Type B pancreatic cell (in vitro differentiated cells): ENCODE results near the gene SERAC1. TPM values are rescaled to one million over a fixed set of nuclear protein-coding genes. Genes with fewer than 3 reads are reported as not detected.
"Not testable (repeated sequence)": the region's sequence is repeated elsewhere in the genome, so short reads cannot be mapped to it uniquely, and the experiment has no call there.

Experiments
- DNase-seq: peaks from one replicate; pipeline ENCODE4 v3.0.0; 2021; ENCODE audit warnings: mixed read lengths; ENCODE audit not compliant: unreplicated experiment; ENCODE audit errors: extremely low spot score
- H3K27ac Mint-ChIP-seq: 2 replicates; pipeline ENCODE4 v1.8.0; 2021; ENCODE audit warnings: mild to moderate bottlenecking, mixed read lengths
- H3K27me3 Mint-ChIP-seq: 2 replicates; pipeline ENCODE4 v1.8.0; 2021; ENCODE audit warnings: mixed read lengths
- H3K36me3 Mint-ChIP-seq: 2 replicates; pipeline ENCODE4 v1.8.0; 2021; ENCODE audit warnings: mixed read lengths
- H3K4me1 Mint-ChIP-seq: one replicate; pipeline ENCODE4 v1.8.0; 2021; ENCODE audit warnings: mixed read lengths; ENCODE audit not compliant: unreplicated experiment
- H3K4me3 Mint-ChIP-seq: 2 replicates; pipeline ENCODE4 v1.8.0; 2021; ENCODE audit warnings: mild to moderate bottlenecking, mixed read lengths
- H3K9me3 Mint-ChIP-seq: 2 replicates; pipeline ENCODE4 v1.8.0; 2021; ENCODE audit warnings: mixed read lengths
- long read RNA-seq: library from polyadenylated mRNA; unstranded; transcript quantifications from one replicate; pipeline ENCODE4 v2.0.0, GENCODE V29; 2020
- total RNA-seq: library from RNA; stranded (reverse); gene quantifications from 2 replicates; pipeline ENCODE4 v1.2.1, GENCODE V29; 2021; ENCODE audit warnings: low replicate concordance
- TF ChIP-seq, protein P1 (sequence below): fragments of 200-600 bp; sonication (generic); conservative IDR thresholded peaks from 2 replicates; pipeline ENCODE4 v1.5.0; 2021; ENCODE audit warnings: antibody characterized with exemption, mild to moderate bottlenecking

SERAC1 gene
- 11.2 and 12.4 TPM in 2 replicates for total RNA-seq
- long read RNA-seq, transcript SERAC1-202 (17 exons, 3,940 nt), result major isoform, 11 of 25 reads
- long read RNA-seq, partial matches to known transcripts, result 8 of 25 reads
- long read RNA-seq, other reads (novel, unspliced or antisense), result 2 of 25 reads

GRCh38 chr6:158168040-158168289 lies at the start of gene SERAC1:
TSS of gene SERAC1 (minus strand) at chr6:158168262. CDS start at chr6:158158363, 9,899 bp downstream.
- Mint-ChIP-seq H3K4me1 (peaks cover 18% of the 10 kb centered on the region), H3K9me3 (no peaks in the 10 kb centered on the region), H3K36me3 (peaks cover 12% of the 10 kb centered on the region), H3K27me3 (no peaks in the 10 kb centered on the region), H3K27ac (peak within 1 kb of the TSS; percentile 93), H3K4me3 (peak within 1 kb of the TSS; percentile 95)
- no peak for DNase-seq
- TF ChIP-seq, protein P1, sequence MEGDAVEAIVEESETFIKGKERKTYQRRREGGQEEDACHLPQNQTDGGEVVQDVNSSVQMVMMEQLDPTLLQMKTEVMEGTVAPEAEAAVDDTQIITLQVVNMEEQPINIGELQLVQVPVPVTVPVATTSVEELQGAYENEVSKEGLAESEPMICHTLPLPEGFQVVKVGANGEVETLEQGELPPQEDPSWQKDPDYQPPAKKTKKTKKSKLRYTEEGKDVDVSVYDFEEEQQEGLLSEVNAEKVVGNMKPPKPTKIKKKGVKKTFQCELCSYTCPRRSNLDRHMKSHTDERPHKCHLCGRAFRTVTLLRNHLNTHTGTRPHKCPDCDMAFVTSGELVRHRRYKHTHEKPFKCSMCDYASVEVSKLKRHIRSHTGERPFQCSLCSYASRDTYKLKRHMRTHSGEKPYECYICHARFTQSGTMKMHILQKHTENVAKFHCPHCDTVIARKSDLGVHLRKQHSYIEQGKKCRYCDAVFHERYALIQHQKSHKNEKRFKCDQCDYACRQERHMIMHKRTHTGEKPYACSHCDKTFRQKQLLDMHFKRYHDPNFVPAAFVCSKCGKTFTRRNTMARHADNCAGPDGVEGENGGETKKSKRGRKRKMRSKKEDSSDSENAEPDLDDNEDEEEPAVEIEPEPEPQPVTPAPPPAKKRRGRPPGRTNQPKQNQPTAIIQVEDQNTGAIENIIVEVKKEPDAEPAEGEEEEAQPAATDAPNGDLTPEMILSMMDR, result no peak

- Mint-ChIP-seq H3K36me3 (no peaks in the 10 kb centered on the region), H3K9me3 (no peaks in the 10 kb centered on the region), H3K4me3 (no peak overlapping the region), H3K27ac (no peak overlapping the region), H3K4me1 (peaks cover under 1% of the 10 kb centered on the region), H3K27me3 (no peaks in the 10 kb centered on the region)
- TF ChIP-seq, protein P1, result peak; percentile 81
- DNase-seq, result no peak
Measured at GRCh38 chr6:158213925-158214674, 46.0 kb upstream of the SERAC1 start.

DNA sequence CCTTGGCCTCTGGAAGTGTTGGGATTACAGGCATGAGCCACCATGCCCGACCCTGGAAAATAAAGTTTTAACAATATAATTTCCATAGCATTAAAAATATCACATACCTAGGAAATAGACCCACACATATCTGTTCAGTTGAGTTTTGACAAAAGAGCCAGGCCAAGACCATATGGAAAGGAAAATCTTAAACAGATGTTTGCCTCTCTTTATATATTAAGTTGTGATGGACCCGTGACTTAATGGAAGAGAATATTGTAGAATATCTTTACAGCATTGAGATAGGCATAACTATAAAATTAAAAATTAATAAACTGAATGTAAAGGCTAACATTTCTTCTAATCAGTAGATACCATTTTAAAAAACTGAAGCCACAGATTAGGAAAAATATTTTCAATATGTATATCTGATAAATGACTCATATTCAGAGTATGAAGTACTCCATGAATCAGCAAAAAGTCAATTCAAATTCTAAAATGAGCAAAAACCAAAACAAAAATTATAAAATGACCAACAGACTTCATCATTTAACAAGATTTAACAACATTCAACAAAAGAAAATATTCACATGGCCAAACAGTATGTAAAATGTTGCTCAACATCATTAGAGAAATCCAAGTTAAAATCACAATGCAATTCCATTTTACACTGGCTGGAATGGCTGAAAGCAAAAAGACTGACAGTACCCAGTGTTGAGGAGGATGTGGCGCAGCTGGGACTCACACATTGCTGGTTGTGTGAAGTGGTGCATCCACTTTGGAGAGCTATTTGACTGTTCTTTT lies 43.4 kb upstream of the SERAC1 start:
- TF ChIP-seq, protein P1, result no peak
- Mint-ChIP-seq H3K27me3 (no peaks in the 10 kb centered on the region), H3K36me3 (no peaks in the 10 kb centered on the region), H3K4me1 (peaks cover 4% of the 10 kb centered on the region), H3K9me3 (no peaks in the 10 kb centered on the region), H3K4me3 (no peak overlapping the region), H3K27ac (no peak overlapping the region)
- DNase-seq, result no peak

DNA sequence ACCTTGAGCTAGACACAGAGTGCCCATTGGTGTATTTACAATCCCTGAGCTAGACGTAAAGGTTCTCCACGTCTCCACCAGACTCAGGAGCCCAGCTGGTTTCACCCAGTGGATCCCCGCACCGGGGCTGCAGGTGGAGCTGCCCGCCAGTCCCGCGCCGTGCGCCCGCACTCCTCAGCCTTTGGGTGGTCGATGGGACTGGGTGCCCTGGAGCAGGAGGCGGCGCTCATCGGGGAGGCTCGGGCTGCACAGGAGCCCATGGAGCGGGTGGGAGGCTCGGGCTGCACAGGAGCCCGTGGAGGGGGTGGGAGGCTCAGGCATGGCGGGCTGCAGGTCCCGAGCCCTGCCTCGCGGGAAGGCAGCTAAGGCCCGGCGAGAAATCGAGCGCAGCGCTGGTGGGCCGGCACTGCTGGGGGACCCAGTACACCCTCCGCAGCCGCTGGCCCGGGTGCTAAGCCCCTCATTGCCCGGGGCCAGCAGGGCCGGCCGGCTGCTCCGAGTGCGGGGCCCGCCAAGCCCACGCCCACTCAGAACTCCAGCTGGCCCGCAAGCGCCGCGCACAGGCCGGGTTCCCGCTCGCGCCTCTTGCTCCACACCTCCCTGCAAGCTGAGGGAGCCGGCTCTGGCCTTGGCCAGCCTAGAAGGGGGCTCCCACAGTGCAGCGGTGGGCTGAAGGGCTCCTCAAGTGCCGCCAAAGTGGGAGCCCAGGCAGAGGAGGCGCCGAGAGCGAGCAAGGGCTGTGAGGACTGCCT lies 41.7 kb upstream of the SERAC1 start:
- H3K27ac Mint-ChIP-seq, DNase-seq, H3K27me3 Mint-ChIP-seq, H3K9me3 Mint-ChIP-seq, H3K4me3 Mint-ChIP-seq, H3K36me3 Mint-ChIP-seq, H3K4me1 Mint-ChIP-seq: not testable (repeated sequence)

DNA sequence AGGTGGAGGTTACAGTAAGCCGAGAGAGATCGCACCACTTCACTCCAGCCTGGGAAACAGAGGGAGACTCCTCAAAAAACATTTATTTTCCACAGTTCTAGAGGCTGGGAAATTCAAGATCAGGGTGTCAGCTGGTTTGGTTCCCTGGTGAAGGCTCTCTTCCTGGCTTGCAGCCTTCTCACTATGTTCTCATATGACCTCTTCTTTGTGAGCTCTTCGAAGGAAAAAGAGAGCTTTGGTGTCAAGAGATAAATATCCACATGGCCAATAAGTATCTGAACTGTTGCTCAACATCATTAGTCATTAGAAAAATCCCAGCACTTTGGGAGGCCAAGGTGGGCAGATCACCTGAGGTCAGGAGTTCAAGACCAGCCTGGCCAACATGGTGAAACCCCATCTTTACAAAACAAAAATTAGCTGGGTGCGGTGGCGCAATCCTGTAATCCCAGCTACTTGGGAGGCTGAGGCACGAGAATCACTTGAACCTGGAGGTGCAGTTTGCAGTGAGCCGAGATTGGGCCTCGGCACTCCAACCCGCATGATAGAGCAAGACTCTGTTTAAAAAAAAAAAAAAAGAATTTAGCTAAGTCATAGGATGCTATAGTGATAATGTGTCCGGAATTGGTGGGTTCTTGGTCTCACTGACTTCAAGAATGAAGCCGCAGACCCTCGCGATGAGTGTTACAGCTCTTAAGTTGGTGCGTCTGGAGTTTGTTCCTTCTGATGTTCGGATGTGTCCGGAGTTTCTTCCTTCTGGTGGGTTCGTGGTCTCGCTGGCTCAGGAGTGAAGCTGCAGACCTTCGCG lies 40.4 kb upstream of the SERAC1 start:
- H3K9me3 Mint-ChIP-seq, H3K27me3 Mint-ChIP-seq, H3K4me3 Mint-ChIP-seq, H3K27ac Mint-ChIP-seq, H3K36me3 Mint-ChIP-seq, H3K4me1 Mint-ChIP-seq, DNase-seq: not testable (repeated sequence)

GRCh38 chr6:158207422-158207788 lies 39.3 kb upstream of the SERAC1 start:
- Mint-ChIP-seq H3K27ac (no peak overlapping the region), H3K9me3 (no peaks in the 10 kb centered on the region), H3K4me3 (no peak overlapping the region), H3K4me1 (peaks cover 4% of the 10 kb centered on the region), H3K27me3 (no peaks in the 10 kb centered on the region), H3K36me3 (no peaks in the 10 kb centered on the region)
- DNase-seq, result no peak
- TF ChIP-seq, protein P1, result no peak
